HAP-1 (cell line): ENCODE measurements around the gene SHROOM3.

Experiments used
- DNase-seq, 2 experiments: peaks; one replicate each; pipeline ENCODE4 v3.0.0-alpha.2; 2016 to 2020; ENCODE audit warnings: low spot score in 2 of 2
- H3K27me3 ChIP-seq: fragments of 250-450 bp; sonication (Bioruptor Pico); 2 replicates; pipeline ENCODE4 v1.5.1; 2020; ENCODE audit warnings: low read depth, mild to moderate bottlenecking, moderate library complexity
- H3K36me3 ChIP-seq: fragments of 250-450 bp; sonication (Bioruptor Pico); replicated peaks from 2 replicates; pipeline ENCODE4 v1.5.1; 2020; ENCODE audit warnings: mild to moderate bottlenecking
- H3K4me1 ChIP-seq: fragments of 250-450 bp; sonication (Bioruptor Pico); 2 replicates; pipeline ENCODE4 v1.5.1; 2020; ENCODE audit warnings: mild to moderate bottlenecking
- H3K4me3 ChIP-seq: fragments of 250-450 bp; sonication (Bioruptor Pico); 2 replicates; pipeline ENCODE4 v1.5.1; 2020; ENCODE audit warnings: mild to moderate bottlenecking, moderate library complexity
- H3K9me3 ChIP-seq: fragments of 250-450 bp; sonication (Bioruptor Pico); 2 replicates; pipeline ENCODE4 v1.5.1; 2020; ENCODE audit warnings: mild to moderate bottlenecking, moderate library complexity
- in situ Hi-C: fragments of 300-500 bp; cut with MboI; formaldehyde crosslinking; loops from 3 replicates; pipeline ENCODE4 v1.14.3; 2020; ENCODE audit warnings: low sequenced_read_pairs, inconsistent platforms, mixed read lengths

The SHROOM3 gene

DNA sequence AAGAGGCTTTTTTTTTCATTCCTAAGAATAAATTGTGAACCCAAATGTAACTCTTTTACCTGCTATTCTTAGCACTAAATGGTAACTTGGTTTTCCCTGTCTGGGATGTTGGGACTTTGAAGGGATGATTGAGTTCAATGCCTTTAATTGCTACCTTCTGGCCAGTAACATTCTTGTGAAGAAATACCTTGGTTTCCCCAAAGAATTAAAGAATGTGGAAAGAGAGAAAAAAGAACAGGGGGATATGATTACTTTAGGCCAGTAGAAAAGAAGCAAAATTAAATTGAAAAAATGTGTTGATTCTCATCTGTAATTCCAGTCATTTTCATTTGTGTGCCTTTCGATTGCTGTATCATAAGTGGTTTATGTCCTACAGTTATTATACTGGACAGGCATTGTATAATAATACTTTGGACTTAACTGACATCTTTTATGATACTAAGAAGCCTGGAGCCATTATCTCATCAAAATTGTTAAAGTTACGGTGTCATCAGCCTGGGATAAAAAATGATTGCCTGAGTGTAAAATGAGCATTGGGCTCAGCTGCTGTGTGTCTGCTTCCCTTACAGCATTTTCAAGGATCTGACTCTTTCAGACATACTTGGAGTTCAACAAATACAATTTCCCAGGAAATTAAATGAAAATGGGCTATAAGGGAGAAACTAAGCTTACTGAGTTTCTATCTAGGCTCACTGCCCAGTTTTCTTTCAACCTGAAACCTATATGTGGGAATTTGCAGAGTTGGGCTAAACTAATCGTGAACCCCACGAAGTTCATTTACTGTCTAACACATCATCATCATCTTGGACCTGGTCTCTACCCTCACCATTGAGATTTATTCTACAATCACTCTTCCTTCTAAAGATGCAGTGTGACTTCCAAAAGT is 146.3 kb downstream of the SHROOM3 start:
- Histone ChIP-seq H3K36me3 (no peaks in the 10 kb centered on the region), H3K27me3 (no peaks in the 10 kb centered on the region), H3K9me3 (no peaks in the 10 kb centered on the region), H3K4me3 (no peak overlapping the region), H3K4me1 (peaks cover 24% of the 10 kb centered on the region)
- DNase-seq = no peak
- in situ Hi-C loops = no loop called here

GRCh38 chr4:76582074-76582816 is 147.2 kb downstream of the SHROOM3 start:
- no peak for DNase-seq
- no peaks in the 10 kb centered on the region for H3K36me3 ChIP-seq
- H3K4me3 ChIP-seq = no peak overlapping the region
- H3K9me3 ChIP-seq = no peaks in the 10 kb centered on the region
- in situ Hi-C loops = no loop called here
- no peaks in the 10 kb centered on the region for H3K27me3 ChIP-seq
- H3K4me1 ChIP-seq = peaks cover 33% of the 10 kb centered on the region

DNA sequence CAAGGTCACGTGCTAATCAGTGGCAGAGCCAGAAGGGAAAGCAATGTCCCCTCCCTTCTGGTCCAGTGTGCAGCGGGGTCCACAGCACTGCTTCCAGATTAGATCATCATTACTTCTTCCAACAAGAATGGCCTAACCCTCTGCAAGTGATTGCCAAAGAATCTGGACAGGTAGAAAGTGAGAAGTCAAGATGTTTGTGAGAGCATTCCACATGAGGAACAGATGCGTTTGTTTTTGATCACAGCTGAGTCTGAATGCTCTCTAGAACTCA is 147.7 kb downstream of the SHROOM3 start:
- in situ Hi-C loops = no loop called here
- Histone ChIP-seq H3K4me3 (no peak overlapping the region), H3K9me3 (no peaks in the 10 kb centered on the region), H3K27me3 (no peaks in the 10 kb centered on the region), H3K36me3 (no peaks in the 10 kb centered on the region), H3K4me1 (peaks cover 38% of the 10 kb centered on the region)
- no peak for DNase-seq

- no peak for DNase-seq
- H3K9me3 ChIP-seq = no peaks in the 10 kb centered on the region
- peaks cover 56% of the 10 kb centered on the region for H3K4me1 ChIP-seq
- no peaks in the 10 kb centered on the region for H3K36me3 ChIP-seq
- H3K4me3 ChIP-seq = no peak overlapping the region
- in situ Hi-C loops = no loop called here
- no peaks in the 10 kb centered on the region for H3K27me3 ChIP-seq
These were observed 149.5 kb downstream of the SHROOM3 start for GRCh38 chr4:76584241-76585152.

GRCh38 chr4:76585272-76585671 is 150.2 kb downstream of the SHROOM3 start:
- in situ Hi-C loops = no loop called here
- no peaks in the 10 kb centered on the region for H3K27me3 ChIP-seq
- peaks cover 63% of the 10 kb centered on the region for H3K4me1 ChIP-seq
- no peaks in the 10 kb centered on the region for H3K9me3 ChIP-seq
- peak; percentile 70 to 94 for DNase-seq
- no peak overlapping the region for H3K4me3 ChIP-seq
- H3K36me3 ChIP-seq = no peaks in the 10 kb centered on the region

DNA sequence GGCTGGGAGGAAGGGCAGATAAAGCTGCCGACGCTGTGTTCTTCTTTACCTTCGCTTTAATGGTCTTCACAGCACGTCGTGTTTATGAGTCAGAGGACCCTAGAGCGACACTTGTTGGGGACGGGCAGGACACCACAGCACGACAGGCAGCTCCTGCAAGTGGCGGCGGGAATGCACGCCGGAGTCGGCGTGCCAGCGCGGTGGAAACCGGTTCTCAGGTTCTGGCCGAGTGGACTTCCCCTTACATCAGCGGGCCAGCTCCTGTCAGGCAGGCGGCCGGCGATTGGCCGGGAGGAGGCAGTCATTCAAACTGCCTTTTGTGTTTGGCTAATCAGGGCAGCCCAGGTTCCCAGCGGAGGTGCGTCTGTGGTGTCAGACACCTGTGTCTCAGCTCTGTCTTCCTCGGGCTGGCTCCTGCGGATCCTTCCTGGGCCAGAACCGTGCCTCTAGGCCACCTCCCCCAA is 150.9 kb downstream of the SHROOM3 start:
- Histone ChIP-seq H3K4me3 (peak overlapping the region; percentile 31), H3K9me3 (no peaks in the 10 kb centered on the region), H3K27me3 (no peaks in the 10 kb centered on the region), H3K36me3 (no peaks in the 10 kb centered on the region), H3K4me1 (peaks cover 69% of the 10 kb centered on the region)
- peak; percentile 60 to 80 for DNase-seq
- in situ Hi-C loops = no loop called here

DNA sequence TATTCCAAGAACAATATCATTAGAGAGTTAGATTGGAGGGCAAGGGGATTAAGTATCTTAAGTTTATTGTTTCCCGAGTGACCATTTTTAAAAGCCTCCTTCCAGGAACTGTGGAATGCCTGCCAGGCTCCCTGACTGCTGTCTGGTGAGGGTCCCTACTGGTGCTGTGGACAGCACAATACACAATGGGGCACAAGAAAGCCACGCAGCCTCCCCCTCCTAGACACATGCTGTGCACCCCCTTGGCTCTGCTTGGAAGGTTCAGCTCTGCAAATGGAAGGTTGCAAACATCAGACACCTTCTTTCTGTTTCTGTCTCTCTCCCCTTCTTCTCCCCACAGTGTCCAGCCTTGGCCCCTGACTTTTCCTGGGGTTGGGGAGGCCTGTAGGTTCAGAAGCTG is 153.2 kb downstream of the SHROOM3 start:
- no peaks in the 10 kb centered on the region for H3K27me3 ChIP-seq
- peak in 1 of 2 experiments; percentile 46 for DNase-seq

DNA sequence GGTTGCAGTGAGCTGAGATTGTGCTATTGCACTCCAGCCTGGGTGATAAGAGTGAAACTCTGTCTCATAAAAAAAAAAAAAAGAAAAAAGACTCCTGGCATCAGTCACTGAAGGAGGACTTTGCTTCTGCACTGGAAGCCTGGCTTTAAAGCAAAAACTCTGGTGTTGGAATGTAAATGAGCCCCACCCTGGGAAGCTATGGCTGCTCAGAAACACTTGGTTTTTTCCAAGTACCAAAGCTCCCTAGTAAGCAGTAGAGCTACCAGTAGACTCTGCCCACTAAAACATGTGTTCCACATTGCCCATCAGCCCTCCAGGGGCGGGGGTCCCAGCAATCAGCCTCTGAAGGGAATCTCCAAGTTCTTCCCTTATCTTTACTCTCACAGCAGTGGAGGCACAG is 154.4 kb downstream of the SHROOM3 start:
- H3K4me3 ChIP-seq = no peak overlapping the region
- H3K4me1 ChIP-seq = peaks cover 70% of the 10 kb centered on the region
- in situ Hi-C loops = no loop called here
- H3K27me3 ChIP-seq = no peaks in the 10 kb centered on the region
- H3K9me3 ChIP-seq = no peaks in the 10 kb centered on the region
- peak; percentile 58 to 78 for DNase-seq
- no peaks in the 10 kb centered on the region for H3K36me3 ChIP-seq

More for the DNA sequence above, 153.2 kb downstream of the SHROOM3 start:
- Histone ChIP-seq H3K4me3 (no peak overlapping the region), H3K9me3 (no peaks in the 10 kb centered on the region), H3K4me1 (peaks cover 72% of the 10 kb centered on the region), H3K36me3 (no peaks in the 10 kb centered on the region)
- in situ Hi-C loops = no loop called here

DNA sequence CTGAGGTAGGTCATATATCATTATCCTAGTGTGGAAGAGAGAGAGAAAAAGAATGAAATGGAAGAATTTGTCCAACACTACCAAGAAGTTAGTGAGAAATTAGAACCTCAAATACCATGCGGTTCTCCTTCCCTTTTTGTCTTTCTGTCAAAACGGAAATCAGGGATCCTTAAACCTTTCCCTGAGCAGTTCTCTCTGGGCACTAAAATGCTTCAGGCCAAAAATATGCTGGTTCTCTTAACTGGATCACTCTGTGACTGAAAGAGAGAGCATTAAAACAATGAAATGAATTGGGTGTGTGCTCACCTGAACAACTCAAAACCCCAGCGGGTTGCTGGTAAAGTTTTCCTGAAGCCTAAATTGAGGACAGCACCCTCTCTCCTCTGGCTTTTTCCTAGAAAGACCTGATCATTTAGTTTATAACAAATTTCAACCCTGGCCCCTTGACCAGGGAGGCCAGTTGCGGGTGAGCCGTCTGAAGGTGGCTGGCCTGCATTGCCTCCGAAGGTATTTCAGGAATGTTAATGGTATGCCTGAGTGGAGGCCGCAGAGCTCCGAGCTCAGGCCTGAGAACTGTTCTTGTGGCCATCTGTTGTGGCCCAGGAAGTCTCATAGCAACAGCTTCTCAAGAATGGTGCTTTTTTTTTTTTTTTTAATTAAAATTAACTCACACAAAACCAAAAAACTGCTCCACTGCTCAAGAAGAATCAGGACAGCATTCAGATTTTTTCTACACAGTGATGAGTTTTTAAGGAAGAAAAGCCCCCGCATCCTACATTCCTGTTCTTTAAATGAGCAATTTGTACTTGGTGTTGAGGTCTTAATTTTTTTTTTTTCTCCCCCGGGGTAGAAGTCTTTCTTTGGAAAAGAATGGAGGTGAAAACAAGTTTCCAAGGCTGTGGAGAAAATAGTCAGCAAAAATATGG is 155.1 kb downstream of the SHROOM3 start:
- H3K9me3 ChIP-seq = no peaks in the 10 kb centered on the region
- DNase-seq = peak; percentile 84 to 92
- in situ Hi-C loops = no loop called here
- peaks cover 62% of the 10 kb centered on the region for H3K4me1 ChIP-seq
- no peaks in the 10 kb centered on the region for H3K36me3 ChIP-seq
- H3K27me3 ChIP-seq = no peaks in the 10 kb centered on the region
- no peak overlapping the region for H3K4me3 ChIP-seq

DNA sequence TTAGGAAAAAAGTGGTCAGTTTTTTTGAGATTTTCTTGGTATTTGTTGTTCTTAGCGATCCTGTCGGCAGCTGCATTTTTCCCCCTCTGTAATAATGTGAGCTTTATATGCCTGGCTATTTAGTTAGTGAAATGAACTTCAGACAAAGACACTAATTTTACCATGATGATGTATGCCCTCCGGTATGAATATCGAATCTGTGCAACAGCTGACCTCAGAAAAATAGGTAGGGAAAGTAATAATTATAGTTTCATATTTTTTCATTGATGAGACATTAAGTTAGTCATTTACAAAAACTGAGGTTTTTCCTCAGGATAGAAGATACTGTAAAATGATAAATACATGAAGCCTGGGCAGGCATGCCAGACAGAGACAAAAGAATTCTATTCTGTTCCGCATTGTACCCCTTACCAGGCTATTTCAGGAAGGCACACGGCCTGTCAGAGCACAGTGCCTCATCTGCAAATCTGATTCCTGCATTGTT is 155.8 kb downstream of the SHROOM3 start:
- Histone ChIP-seq H3K36me3 (no peaks in the 10 kb centered on the region), H3K4me3 (no peak overlapping the region), H3K4me1 (peaks cover 62% of the 10 kb centered on the region), H3K9me3 (no peaks in the 10 kb centered on the region), H3K27me3 (no peaks in the 10 kb centered on the region)
- DNase-seq = peak; percentile 46 to 83
- in situ Hi-C loops = no loop called here

GRCh38 chr4:76591992-76592391 is 157.0 kb downstream of the SHROOM3 start:
- in situ Hi-C loops = no loop called here
- peaks cover 53% of the 10 kb centered on the region for H3K4me1 ChIP-seq
- H3K36me3 ChIP-seq = no peaks in the 10 kb centered on the region
- H3K27me3 ChIP-seq = no peaks in the 10 kb centered on the region
- DNase-seq = no peak
- H3K9me3 ChIP-seq = no peaks in the 10 kb centered on the region
- no peak overlapping the region for H3K4me3 ChIP-seq

- DNase-seq = no peak
- Histone ChIP-seq H3K36me3 (no peaks in the 10 kb centered on the region), H3K27me3 (no peaks in the 10 kb centered on the region), H3K9me3 (no peaks in the 10 kb centered on the region), H3K4me1 (peaks cover 51% of the 10 kb centered on the region), H3K4me3 (no peak overlapping the region)
- in situ Hi-C loops = no loop called here
These were observed 157.4 kb downstream of the SHROOM3 start for GRCh38 chr4:76592460-76592859.

DNA sequence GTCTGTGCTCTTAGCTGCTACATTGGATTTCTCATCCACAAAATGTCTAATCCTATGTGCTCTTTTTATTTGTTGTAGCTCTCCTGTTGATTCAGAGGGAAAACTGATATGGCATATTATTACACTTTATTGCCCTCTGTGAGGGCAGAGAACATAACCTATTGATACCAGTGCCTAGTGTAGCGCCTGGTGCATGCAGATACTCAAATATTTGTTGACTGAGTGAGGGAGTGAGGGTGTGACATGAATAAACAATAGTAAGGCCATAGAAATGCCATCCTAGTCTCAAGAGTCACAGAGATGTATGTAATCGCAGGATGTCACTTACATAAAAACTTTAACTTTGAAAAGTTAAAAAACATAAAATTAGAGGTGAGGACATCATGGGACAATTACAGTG is 159.1 kb downstream of the SHROOM3 start:
- Histone ChIP-seq H3K9me3 (no peaks in the 10 kb centered on the region), H3K27me3 (no peaks in the 10 kb centered on the region), H3K4me3 (no peak overlapping the region), H3K4me1 (peaks cover 43% of the 10 kb centered on the region), H3K36me3 (no peaks in the 10 kb centered on the region)
- in situ Hi-C loops = no loop called here
- no peak for DNase-seq
